Activated CD4-positive, alpha-beta T cell treated with anti-CD3 and anti-CD28 coated beads, Interleukin-2, amount 50 U/mL, for 4 hours (primary cell): ENCODE data around the gene FTSJ3.

Source experiments
- DNase-seq, 2 experiments: peaks; one replicate each; pipeline ENCODE4 v3.0.0-alpha.2; 2020

The FTSJ3 gene

GRCh38 chr17:63780928-63781327, 46.5 kb downstream of the FTSJ3 start:
- no peak for DNase-seq

- no peak for DNase-seq
Observed at GRCh38 chr17:63780507-63780906, 47.0 kb downstream of the FTSJ3 start.

GRCh38 chr17:63775420-63775819, 52.0 kb downstream of the FTSJ3 start:
- no peak for DNase-seq

- no peak for DNase-seq
Observed at GRCh38 chr17:63774969-63775265, 52.5 kb downstream of the FTSJ3 start.

- DNase-seq: peak; percentile 89 to 90
Observed at GRCh38 chr17:63774141-63774968, 53.1 kb downstream of the FTSJ3 start, which contains the start of gene DDX42. Gene DDX42 (plus strand): TSS chr17:63774170. CDS start chr17:63787050, 12,880 bp downstream.

GRCh38 chr17:63773272-63774140, 54.0 kb downstream of the FTSJ3 start, which contains the start of gene CCDC47:
Gene CCDC47 (minus strand): TSS chr17:63773597. CDS start chr17:63766175, 7,422 bp downstream.
- peak; percentile 97 to 98 for DNase-seq

GRCh38 chr17:63772801-63773271, 54.6 kb downstream of the FTSJ3 start:
- no peak for DNase-seq
